LHCN-M2 (cell line): Measurements from ENCODE around the gene POLD4. TPM values are rescaled to one million over a fixed set of nuclear protein-coding genes. Genes with fewer than 3 reads are reported as not detected.

Experiments used
- DNase-seq: peaks from one replicate; pipeline ENCODE4 v3.0.0-alpha.2; 2012; ENCODE audit warnings: low read depth
- total RNA-seq: library from RNA; depleted of rRNA; stranded (reverse); fragments of >200 nt; gene quantifications from 2 replicates; pipeline ENCODE4 v1.2.3, GENCODE V29; 2014

POLD4 gene
- total RNA-seq, 1 experiment from 2014 or later, result 114 TPM

GRCh38 chr11:67317888-67318555 is 35.3 kb downstream of the POLD4 start:
- DNase-seq, result no peak

GRCh38 chr11:67317205-67317887 is 36.0 kb downstream of the POLD4 start:
- peak; percentile 91 for DNase-seq

- no peak for DNase-seq
Observed at GRCh38 chr11:67316882-67317204, 36.5 kb downstream of the POLD4 start.

GRCh38 chr11:67315325-67315909 is 37.9 kb downstream of the POLD4 start:
- no peak for DNase-seq

GRCh38 chr11:67314218-67314617 is 39.1 kb downstream of the POLD4 start:
- DNase-seq, result no peak

GRCh38 chr11:67313125-67313890 is 40.0 kb downstream of the POLD4 start:
- DNase-seq, result no peak

- DNase-seq, result no peak
Observed at GRCh38 chr11:67312187-67313021, 40.9 kb downstream of the POLD4 start.

GRCh38 chr11:67311556-67312082 is 41.7 kb downstream of the POLD4 start:
- no peak for DNase-seq

GRCh38 chr11:67311051-67311555 is 42.2 kb downstream of the POLD4 start:
- DNase-seq, result no peak

GRCh38 chr11:67310246-67311050 is 42.9 kb downstream of the POLD4 start:
- DNase-seq, result no peak

GRCh38 chr11:67309661-67310061 is 43.7 kb downstream of the POLD4 start:
- no peak for DNase-seq

- DNase-seq, result no peak
Observed at GRCh38 chr11:67309166-67309565, 44.2 kb downstream of the POLD4 start.

GRCh38 chr11:67308031-67308866 is 45.1 kb downstream of the POLD4 start:
- DNase-seq, result no peak

- DNase-seq, result no peak
Observed at GRCh38 chr11:67307545-67308001, 45.8 kb downstream of the POLD4 start.

GRCh38 chr11:67306769-67307544 is 46.4 kb downstream of the POLD4 start:
- no peak for DNase-seq

GRCh38 chr11:67304511-67305113 is 48.7 kb downstream of the POLD4 start:
- DNase-seq, result no peak

- DNase-seq, result no peak
Observed at GRCh38 chr11:67303835-67304411, 49.4 kb downstream of the POLD4 start.
